Activated CD8-positive, alpha-beta memory T cell treated with anti-CD3 and anti-CD28 coated beads, Interleukin-2, amount 50 U/mL, for 24 hours (primary cell): Measurements from ENCODE around the gene WNT10A.
A peak's percentile ranks its signal among the peaks of the same experiment; 100 is the strongest.

Experiments used
- DNase-seq: peaks from one replicate; pipeline ENCODE4 v3.0.0-alpha.2; 2020; ENCODE audit errors: extremely low read depth

Gene WNT10A

GRCh38 chr2:218877331-218877730, 3.3 kb upstream of the WNT10A start:
- DNase-seq, result no peak

- no peak for DNase-seq
These were observed 2.8 kb upstream of the WNT10A start for GRCh38 chr2:218877891-218878290.

GRCh38 chr2:218878486-218878885, 2.2 kb upstream of the WNT10A start:
- DNase-seq, result no peak

GRCh38 chr2:218878926-218879761, 1.5 kb upstream of the WNT10A start:
- no peak for DNase-seq

- DNase-seq, result no peak
These were observed 913 bp upstream of the WNT10A start for GRCh38 chr2:218879776-218880101.

- no peak for DNase-seq
These were observed 375 bp downstream of the WNT10A start for GRCh38 chr2:218880859-218881594.

DNA sequence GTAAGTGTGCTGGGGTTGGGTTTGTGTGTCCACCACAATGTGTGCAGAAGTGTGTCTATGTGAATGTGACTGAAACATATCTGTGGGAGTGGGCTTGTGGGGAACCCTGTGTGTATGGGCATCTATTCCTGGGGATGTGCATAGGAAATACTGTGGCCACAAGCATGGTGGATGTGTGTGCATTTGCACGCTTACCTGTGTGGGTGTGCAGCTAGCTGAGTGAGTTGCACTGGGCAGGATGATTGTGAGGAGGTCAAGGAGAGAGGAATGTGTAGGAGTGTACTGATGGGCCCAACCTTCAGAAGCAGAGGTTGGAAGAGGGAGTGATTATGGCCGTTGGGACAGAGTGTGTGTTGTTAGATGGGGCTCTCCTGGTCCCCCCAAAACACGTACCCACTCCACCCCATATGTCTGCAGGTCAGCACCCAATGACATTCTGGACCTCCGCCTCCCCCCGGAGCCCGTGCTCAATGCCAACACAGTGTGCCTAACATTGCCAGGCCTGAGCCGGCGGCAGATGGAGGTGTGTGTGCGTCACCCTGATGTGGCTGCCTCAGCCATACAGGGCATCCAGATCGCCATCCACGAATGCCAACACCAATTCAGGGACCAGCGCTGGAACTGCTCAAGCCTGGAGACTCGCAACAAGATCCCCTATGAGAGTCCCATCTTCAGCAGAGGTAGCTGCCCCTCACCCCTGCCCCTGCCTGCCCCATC, 1.2 kb downstream of the WNT10A start:
- no peak for DNase-seq

DNA sequence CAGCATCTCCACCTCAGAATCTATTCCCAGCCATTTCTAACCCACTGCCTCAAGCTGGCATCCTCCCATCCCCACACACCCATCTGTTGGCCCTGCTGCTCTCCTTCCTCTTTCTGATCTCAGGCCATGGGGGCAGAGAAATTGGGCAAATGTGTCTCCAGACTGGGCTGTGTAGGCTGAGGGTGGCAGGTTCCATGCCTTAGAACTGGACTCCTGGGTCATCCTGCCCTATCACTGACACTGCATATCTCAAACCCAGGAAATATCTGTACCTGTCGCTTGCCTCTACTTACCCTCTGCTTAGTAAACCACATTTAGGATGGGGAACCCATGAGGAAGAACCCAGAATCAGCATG, 1.8 kb downstream of the WNT10A start:
- no peak for DNase-seq

DNA sequence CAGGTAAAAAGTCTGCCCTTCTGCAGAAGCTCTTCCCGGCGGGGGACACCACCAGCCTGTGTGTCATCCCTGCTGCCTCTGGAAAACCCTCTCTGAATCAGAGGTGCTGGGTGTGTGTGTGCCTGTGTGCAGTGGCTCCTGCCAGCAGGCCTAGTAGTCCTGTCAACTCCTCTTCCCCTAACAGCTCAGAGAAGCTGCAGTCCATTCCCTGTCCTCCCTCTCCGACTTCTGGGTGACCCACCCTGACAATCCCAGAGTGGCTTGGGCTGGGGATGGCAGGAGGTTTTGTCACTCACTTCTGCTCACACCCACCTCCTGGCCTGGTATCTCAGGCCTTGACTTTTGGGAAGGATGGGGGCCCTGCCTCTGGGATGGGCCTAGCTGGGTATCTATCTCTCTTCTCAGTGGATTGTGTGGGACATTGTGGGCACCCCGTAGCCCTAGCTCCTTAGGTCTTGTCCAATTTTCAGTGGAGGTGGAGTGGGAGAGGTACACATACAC, 2.3 kb downstream of the WNT10A start:
- no peak for DNase-seq

DNA sequence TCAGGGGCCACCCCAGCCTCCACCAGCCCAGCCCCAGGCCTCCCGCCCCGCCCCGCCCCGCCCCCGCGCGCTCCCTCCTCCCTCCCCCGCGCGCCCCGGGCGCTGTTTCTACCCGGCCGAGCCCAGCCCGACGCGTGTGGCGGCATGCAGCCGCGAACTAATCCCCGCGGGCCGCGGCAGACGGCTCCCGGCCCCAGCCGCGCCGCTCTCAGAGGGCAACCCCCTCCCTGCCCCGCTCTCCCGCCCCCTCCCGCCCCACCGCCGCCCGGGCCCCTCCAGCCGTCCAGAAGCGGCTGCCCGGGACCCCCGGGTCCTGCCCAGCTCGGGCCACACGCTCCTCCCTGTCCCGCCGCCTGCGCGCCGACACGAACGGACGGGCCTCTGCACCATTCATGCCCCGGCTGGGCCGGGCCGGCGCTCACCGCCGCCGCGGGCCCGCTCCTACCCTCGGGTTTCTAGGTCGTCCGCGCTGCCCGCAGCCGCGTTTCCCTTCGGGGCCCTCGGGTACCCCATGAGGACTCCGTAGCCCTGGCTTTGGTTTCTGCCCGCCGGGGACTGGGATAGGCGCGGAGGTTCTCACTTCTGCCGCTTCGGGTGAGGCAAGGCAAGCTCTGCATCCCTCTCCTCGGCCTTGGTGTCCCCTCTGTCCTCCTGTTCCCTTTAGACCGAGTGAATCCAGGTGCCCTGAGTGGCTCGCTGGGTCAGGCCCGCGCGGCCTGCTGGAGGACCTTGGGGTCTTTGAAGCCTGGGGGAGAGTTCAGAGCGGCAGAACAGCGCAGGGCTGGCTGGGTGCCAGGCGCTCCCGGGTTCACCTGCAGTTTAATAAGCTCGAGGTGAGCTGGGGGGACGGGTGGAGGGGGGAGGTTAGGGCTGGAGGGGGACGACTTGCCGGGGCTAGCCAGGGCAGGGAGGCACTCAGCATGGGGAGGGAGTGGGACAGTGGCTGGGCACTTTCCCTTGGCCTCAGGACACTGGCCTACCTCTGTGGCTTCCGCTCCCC, 3.1 kb downstream of the WNT10A start:
- DNase-seq, result no peak

- DNase-seq, result no peak
These were observed 3.9 kb downstream of the WNT10A start for GRCh38 chr2:218884519-218884918.

DNA sequence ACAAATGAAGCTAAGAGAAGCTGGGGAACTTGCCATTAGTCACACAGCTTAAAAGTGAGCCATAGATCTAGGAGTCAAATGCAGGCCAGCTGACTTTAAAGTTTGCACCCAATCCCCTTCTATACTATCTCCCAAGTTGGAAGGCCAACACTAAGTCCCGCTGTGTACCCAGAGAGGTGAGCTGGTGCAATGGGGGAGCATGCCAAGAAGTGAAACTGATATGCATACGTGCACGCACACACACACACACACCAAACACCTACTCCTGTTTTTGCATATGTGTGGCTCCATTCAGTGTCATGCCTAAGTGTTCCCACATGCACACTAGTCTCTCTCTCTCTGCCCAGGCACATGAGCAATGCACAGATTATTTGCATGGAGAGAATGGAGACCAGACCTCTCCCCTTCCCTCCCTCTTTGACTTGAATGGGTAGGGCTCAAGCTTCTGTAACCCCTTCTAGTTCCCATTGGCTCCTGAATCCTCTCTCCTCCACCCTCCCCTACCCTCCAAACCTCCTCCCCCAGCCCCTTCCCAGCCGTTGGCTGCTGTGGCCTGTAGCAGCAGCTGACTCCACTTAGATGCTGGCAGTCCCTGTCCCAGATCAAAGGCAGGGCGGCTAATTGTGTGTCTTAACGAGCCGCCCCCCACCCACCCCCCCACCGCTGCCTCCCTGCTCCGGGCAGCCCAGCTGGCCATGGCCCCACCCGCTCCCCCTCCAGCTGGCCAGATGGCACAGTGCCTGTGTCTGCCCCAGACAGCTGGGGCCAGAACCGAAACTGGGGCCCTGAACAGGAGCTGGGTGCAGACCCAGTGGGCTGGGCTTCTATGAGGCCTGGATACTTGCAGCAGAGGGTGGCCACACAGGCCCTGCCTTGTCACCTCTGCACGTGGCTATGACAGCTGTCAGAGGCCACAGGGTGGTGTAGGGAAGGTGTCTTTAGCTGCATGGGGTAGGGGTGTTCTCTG, 5.6 kb downstream of the WNT10A start:
- no peak for DNase-seq

DNA sequence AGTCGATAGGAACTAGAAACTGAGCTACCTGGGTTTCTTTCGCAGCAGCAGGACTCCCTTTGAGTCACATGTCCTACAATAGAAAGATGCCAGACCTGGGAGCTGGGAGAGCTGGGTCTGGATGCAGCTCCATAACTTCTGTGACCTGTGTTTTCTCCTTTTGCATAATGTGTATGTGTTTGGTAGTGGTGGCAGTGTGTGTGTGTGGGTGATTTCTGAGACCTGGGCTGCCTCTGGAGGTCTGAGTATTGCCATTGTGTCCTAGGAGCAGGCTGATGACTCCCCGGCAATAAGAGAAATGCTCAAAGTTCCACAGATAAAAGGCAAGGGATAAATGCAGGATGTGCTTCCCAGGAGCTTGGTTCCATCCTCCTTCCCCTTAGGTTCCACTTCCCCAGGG, 6.4 kb downstream of the WNT10A start:
- no peak for DNase-seq

- no peak for DNase-seq
These were observed 7.7 kb downstream of the WNT10A start for GRCh38 chr2:218888341-218888740.

- DNase-seq, result no peak
These were observed 9.3 kb downstream of the WNT10A start for GRCh38 chr2:218889937-218890336.

DNA sequence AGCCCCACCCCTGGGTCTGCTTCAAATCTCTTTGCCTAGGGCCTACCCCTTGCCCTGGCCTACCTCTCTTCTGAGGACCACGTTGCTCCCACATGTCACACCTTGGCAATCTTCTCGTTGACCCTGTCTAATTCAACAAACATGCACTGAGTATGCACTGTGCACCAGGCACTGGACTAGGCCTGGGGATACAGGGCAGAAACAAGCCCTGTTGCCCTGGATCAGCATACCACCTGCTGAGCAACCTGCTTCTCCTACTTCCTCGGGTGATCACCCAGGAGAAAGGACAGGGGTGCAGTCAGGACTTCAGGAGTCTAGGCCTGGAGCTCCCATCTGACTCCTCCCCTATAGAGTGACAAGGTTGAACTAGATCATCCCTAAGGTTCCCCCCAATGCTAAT, 9.7 kb downstream of the WNT10A start:
- no peak for DNase-seq

DNA sequence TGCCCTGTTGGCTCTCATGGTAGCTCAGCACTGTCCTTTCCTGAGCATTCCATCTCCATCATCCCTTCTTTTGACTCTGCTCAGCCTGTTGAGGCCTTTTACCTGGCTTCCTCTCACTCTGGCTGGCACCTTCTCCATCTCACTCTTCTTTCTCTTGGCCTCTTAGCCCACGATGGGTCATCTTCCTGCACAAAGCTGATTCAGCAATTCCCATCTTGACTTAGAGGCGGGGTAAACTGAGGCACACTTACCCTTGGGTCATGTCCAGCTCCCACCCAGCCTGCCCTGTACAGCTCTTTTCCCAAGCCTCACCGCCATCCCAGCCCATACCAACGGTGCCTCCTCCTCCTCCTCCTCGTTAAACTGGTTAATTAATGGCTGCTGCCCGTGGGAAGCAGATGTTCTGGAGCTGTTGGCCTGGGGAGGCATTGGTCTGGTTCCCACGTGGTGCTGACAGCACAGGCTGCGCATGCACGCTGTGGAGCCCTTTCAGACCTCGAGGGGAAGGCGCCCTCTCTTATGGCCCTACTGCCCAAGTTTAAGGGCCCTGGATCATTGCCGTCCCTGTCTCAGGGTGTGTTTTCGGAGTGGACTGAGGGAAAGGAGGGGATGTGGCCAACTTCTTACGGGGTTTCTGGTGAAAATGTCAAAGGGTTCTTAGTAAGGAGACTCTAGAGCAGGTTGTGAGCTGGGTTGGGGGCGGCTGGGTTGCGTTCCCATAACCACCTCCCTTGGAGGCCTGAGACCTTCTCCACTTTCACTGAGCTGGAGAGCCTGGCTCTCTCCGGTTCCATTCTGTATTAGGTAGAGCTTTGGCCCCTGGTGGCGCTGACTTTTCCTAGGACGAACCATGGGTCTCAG, 10.9 kb downstream of the WNT10A start:
- no peak for DNase-seq

DNA sequence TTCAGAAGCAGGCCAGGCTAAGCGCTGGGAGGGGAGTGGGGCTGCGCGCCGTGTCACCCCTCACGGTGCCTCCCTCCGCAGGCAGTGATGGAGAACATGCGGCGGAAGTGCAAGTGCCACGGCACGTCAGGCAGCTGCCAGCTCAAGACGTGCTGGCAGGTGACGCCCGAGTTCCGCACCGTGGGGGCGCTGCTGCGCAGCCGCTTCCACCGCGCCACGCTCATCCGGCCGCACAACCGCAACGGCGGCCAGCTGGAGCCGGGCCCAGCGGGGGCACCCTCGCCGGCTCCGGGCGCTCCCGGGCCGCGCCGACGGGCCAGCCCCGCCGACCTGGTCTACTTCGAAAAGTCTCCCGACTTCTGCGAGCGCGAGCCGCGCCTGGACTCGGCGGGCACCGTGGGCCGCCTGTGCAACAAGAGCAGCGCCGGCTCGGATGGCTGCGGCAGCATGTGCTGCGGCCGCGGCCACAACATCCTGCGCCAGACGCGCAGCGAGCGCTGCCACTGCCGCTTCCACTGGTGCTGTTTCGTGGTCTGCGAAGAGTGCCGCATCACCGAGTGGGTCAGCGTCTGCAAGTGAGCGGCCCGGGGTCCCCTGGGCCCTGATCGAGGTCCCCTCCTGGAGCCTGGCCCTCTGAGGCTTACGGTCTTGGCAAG, 12.2 kb downstream of the WNT10A start:
- peak; percentile 62 for DNase-seq
